Fibroblast of mammary gland (primary cell): ENCODE measurements around the gene VPS33B.

Source experiments
- DNase-seq: peaks from one replicate; pipeline ENCODE4 v3.0.0-alpha.2; 2010; ENCODE audit warnings: low read depth
- H3K4me3 ChIP-seq: 2 replicates; pipeline ENCODE4 v1.5.1; 2011; ENCODE audit warnings: low read depth, mild to moderate bottlenecking, low read length, moderate library complexity; ENCODE audit not compliant: control insufficient read depth
- CTCF ChIP-seq: conservative IDR thresholded peaks from 2 replicates; pipeline ENCODE4 v1.5.1; 2011; ENCODE audit warnings: low read depth, low read length, inconsistent platforms; ENCODE audit not compliant: control insufficient read depth, insufficient read depth

VPS33B gene

GRCh38 chr15:91022075-91022831, at the start of gene VPS33B:
VPS33B (minus strand) TSS chr15:91022594; CDS start chr15:91022249, 345 bp downstream.
- DNase-seq = peak; percentile 84

GRCh38 chr15:91072161-91072560, 49.8 kb upstream of the VPS33B start:
- H3K4me3 ChIP-seq = no peak overlapping the region
- DNase-seq = no peak
- TF ChIP-seq CTCF = no peak

More at GRCh38 chr15:91022075-91022831, at the start of gene VPS33B:
- peak within 1 kb of the TSS; percentile 82 for H3K4me3 ChIP-seq
- TF ChIP-seq CTCF = no peak

- H3K4me3 ChIP-seq = no peak overlapping the region
- DNase-seq = no peak
- TF ChIP-seq CTCF = no peak
Observed at GRCh38 chr15:91070872-91071271, 48.5 kb upstream of the VPS33B start.

GRCh38 chr15:91068966-91069365, 46.6 kb upstream of the VPS33B start:
- TF ChIP-seq CTCF = peak; percentile 9

GRCh38 chr15:91068436-91068835, 46.0 kb upstream of the VPS33B start:
- no peak overlapping the region for H3K4me3 ChIP-seq
- no peak for TF ChIP-seq CTCF
- no peak for DNase-seq

More at GRCh38 chr15:91068966-91069365, 46.6 kb upstream of the VPS33B start:
- no peak overlapping the region for H3K4me3 ChIP-seq
- no peak for DNase-seq

- no peak overlapping the region for H3K4me3 ChIP-seq
- TF ChIP-seq CTCF = no peak
- peak; percentile 59 for DNase-seq
Observed at GRCh38 chr15:91067036-91067435, 44.6 kb upstream of the VPS33B start.
